Suprapubic skin (tissue), 4 donors: ENCODE data around the gene INO80E.
A peak's percentile ranks its signal among the peaks of the same experiment; 100 is the strongest.
"Not testable (repeated sequence)": the region's sequence is repeated elsewhere in the genome, so short reads cannot be mapped to it uniquely, and the experiment has no call there.

Experiments used
- POLR2A ChIP-seq, 2 donors: fragments of 450-650 bp; IDR thresholded peaks; one replicate each; pipeline ENCODE4 v1.6.1; 2017; ENCODE audit warnings: antibody characterized with exemption in 2 of 2, mild to moderate bottlenecking in 2 of 2, moderate library complexity in 2 of 2
- POLR2AphosphoS5 ChIP-seq, 3 donors: sonication (generic); formaldehyde crosslinking; IDR thresholded peaks; one replicate each; pipeline ENCODE4 v1.6.1; 2017; ENCODE audit warnings: antibody characterized with exemption in 3 of 3
- TF ChIP-seq, protein P1 (sequence below), 2 donors: fragments of 200-600 bp in 1 of 2; fragments of 450-650 bp in 1 of 2; sonication (generic) in 1 of 2; IDR thresholded peaks; one replicate each; pipeline ENCODE4 v1.5.1; 2016 to 2019; ENCODE audit warnings: antibody characterized with exemption in 2 of 2, mild to moderate bottlenecking in 1 of 2, moderate library complexity in 1 of 2

DNA sequence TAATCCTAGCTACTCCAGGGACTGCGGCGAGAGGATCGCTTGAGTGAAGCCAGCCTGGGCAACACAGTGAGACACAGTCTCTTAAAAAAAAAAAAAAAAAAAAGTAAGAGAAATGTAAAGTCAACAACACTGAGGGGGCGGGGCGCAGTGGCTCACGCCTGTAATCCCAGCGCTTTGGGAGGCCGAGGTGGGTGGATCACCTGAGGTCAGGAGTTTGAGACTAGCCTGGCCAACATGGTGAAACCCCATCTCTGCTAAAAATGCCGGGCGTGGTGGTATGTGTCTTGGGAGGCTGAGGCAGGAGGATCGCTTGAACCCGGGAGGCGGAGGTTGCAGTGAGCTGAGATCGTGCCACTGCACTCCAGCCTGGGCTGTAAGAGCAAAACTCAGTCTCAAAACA lies 16.6 kb downstream of the INO80E start:
- TF ChIP-seq, protein P1, sequence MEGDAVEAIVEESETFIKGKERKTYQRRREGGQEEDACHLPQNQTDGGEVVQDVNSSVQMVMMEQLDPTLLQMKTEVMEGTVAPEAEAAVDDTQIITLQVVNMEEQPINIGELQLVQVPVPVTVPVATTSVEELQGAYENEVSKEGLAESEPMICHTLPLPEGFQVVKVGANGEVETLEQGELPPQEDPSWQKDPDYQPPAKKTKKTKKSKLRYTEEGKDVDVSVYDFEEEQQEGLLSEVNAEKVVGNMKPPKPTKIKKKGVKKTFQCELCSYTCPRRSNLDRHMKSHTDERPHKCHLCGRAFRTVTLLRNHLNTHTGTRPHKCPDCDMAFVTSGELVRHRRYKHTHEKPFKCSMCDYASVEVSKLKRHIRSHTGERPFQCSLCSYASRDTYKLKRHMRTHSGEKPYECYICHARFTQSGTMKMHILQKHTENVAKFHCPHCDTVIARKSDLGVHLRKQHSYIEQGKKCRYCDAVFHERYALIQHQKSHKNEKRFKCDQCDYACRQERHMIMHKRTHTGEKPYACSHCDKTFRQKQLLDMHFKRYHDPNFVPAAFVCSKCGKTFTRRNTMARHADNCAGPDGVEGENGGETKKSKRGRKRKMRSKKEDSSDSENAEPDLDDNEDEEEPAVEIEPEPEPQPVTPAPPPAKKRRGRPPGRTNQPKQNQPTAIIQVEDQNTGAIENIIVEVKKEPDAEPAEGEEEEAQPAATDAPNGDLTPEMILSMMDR (IDR thresholded peaks at IDR 0.05), result peak in 1 of 2 donors; percentile 4
- not testable (repeated sequence) for TF ChIP-seq POLR2A, POLR2AphosphoS5 (IDR thresholded peaks at IDR 0.05)
